ENCODE data around the gene FOXK1.

FOXK1 gene

DNA sequence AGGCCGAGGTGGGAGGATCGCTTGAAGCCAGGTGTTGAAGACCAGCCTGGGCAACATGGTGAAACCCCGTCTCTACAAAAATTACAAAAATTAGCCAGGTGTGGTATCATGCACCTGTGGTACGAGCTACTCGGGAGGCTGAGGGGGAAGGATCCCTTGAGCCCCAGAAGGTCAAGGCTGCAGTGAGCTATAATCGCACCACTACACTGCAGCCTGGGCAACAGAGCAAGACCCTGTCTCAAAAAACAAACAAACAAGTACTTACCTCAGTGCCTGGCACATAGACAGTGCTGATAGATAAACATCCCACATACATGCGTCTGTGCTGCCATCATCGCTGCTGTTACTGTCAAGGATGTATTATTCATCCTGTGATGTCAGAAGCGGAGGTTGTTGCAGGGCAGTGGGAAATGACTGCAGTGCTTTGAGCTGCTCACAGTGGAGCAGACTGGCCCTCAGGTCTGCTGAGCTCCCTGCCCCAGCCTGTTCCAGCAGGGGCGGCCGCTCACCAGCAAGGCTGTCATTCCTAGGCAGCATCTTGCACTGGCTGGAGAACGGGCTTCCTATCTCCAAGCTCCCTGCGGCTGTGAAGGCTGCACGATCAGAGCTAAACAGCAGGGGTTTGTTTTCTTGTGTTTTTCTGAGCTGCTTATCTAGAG is 18.6 kb downstream of the FOXK1 start:
- H3K4me1 Mint-ChIP-seq = peaks cover 31% of the 10 kb centered on the region
- no peak overlapping the region for H3K4me3 Mint-ChIP-seq
- H3K27me3 Mint-ChIP-seq = no peaks in the 10 kb centered on the region
- no peaks in the 10 kb centered on the region for H3K9me3 Mint-ChIP-seq
- H3K36me3 Mint-ChIP-seq (ENCODE audit: low read depth) = peaks cover 2% of the 10 kb centered on the region
- DNase-seq (no peak), ATAC-seq (peak; percentile 59)
- no peak overlapping the region for H3K27ac Mint-ChIP-seq

DNA sequence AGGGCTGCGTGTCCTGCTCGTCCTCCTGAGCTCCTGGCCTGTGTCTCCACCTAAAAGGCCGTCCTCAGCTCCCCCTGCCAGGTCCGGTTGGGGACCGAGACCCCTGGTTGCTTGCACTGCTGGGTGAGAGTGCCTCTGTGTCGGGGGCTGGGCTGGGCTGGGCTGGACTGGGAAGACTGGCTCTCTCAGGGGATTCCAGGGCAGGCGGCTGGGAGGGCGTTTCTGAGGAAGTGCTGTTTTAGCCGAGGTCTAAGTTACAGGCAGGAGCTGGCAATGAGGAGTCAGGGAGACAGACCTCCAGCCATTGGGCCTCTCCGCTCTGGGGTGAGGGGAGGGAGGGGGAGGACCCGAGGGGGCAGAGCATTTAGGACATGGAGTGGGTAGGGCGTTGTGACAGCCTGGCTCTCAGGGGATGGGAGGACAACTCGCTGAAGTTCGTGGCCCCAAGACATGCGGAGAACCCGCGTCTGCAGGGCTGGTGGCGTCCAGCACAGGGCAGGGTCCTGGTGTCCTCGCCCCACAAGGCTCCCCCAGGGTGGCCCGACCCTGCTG is 20.9 kb downstream of the FOXK1 start:
- peaks cover 2% of the 10 kb centered on the region for H3K36me3 Mint-ChIP-seq (ENCODE audit: low read depth)

DNA sequence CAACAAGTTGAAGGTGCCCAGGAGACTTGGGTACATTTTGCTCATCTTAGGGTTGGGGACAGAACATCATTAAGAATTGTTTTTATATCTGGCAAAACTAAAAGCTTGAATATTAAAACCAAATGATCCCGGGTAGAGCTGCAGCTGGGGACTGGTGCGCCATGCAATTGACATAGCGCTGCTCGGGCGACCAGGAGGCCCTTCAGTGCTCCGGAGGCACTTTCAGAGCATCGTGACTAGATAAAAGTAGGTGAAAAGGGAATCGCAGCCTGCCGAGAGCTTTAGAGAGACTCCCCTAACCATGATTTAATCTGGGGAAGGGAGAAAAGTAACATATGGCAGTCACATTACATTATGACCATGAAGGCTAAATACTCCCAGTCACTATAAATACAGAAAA is 21.4 kb downstream of the FOXK1 start:
- H3K27ac Mint-ChIP-seq = no peak overlapping the region
- no peak for DNase-seq
- peaks cover 34% of the 10 kb centered on the region for H3K4me1 Mint-ChIP-seq
- no peaks in the 10 kb centered on the region for H3K9me3 Mint-ChIP-seq
- ATAC-seq = no peak
- no peak overlapping the region for H3K4me3 Mint-ChIP-seq
- H3K27me3 Mint-ChIP-seq = no peaks in the 10 kb centered on the region
- H3K36me3 Mint-ChIP-seq (ENCODE audit: low read depth) = peaks cover 2% of the 10 kb centered on the region

More for the DNA sequence above, 20.9 kb downstream of the FOXK1 start:
- Mint-ChIP-seq H3K27ac (no peak overlapping the region), H3K4me3 (no peak overlapping the region), H3K9me3 (no peaks in the 10 kb centered on the region), H3K27me3 (no peaks in the 10 kb centered on the region), H3K4me1 (peaks cover 30% of the 10 kb centered on the region)
- ATAC-seq = no peak
- no peak for DNase-seq

DNA sequence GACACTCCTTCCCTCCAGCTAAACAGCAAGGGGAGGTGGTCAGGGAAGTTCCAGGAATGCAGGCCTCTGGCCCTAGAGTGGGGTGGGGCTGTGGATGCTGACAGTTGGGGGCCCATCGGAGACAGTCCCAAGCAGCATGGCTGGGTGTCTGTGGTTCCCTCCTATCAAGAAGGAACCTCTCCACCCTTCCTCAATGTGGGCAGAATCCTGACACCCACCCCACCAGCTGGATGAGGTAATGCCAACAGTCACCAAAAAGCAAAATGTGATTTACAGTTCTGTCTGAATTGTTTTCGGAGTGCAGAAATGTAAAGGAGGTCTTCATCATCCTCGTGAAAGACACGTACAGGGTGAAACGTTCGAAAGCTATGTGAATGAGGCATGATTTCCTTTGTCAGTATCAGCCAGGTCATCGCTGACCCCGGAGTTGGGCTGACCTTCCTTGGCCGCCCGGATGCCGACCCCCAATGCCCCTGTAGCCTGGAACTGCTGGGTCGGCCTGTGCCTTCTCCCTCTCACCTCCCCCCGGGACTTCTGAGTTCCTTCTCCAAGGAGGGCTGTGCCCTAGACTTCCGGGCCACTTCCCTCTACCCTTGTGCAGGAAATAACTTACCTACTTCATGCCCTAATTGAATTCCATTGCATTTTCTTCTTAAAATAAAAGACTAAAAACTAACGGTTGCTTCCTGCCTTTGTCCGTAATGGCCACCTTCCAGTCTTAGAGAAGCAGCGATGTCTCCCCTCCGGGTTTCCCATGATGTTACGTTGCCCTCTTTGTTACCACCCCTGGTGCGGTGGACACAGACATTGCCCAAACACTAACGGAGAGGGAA is 24.5 kb downstream of the FOXK1 start:
- DNase-seq = no peak
- Mint-ChIP-seq H3K36me3 (ENCODE audit: low read depth) (peaks cover 4% of the 10 kb centered on the region), H3K27ac (no peak overlapping the region), H3K9me3 (no peaks in the 10 kb centered on the region), H3K27me3 (no peaks in the 10 kb centered on the region), H3K4me1 (peaks cover 28% of the 10 kb centered on the region), H3K4me3 (no peak overlapping the region)
- no peak for ATAC-seq

DNA sequence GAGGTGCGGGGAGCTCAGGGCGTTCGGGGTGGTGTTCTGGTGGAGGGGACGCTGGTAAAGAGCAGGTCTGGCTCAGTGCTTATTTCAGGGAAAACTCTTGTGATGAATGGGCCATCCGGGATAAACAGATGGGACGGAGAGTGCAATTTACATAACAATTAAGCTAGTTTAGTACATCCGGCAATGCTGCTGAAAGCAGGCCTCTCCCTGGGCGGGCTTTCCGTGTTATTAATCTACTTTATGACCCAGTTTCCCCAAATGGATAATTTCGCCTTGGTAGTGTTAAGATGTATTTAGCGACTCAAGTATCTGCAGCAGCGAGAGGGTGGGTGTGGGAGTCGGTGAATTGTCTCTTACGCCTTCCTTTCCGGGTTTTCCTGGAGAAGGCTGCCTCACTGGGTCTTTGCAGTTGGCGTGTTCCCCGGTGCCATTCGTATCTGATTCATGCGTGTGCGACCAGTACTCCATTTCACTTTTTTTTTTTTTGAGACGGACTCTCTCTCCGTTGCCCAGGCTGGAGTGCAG is 25.2 kb downstream of the FOXK1 start:
- DNase-seq = no peak
- Mint-ChIP-seq H3K4me3 (no peak overlapping the region), H3K27ac (no peak overlapping the region)

DNA sequence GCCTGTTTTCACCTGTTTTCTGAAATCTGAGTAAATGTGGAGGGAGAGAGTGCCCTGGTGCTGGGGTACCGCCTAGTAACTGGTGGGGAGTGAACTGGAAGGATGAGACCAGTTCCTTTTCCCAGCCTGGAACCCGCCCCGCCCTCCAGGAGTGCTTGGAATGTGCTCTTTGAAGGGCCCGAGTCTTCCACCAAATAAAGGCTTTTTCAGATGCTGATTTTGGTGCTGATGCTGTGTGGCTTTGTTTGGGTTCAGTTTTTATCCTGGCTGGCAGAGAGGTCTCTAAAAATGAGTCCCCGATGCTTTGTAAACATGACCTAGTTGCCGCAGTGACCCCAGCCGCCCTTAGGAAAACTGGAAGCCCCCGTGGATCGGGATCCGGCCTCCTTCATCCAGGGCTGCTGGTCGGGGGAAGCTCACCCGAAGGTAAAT is 25.9 kb downstream of the FOXK1 start:
- H3K27ac Mint-ChIP-seq = no peak overlapping the region
- H3K4me3 Mint-ChIP-seq = no peak overlapping the region
- H3K4me1 Mint-ChIP-seq = peaks cover 34% of the 10 kb centered on the region
- H3K9me3 Mint-ChIP-seq = no peaks in the 10 kb centered on the region
- DNase-seq = no peak
- H3K36me3 Mint-ChIP-seq (ENCODE audit: low read depth) = peaks cover 7% of the 10 kb centered on the region
- no peak for ATAC-seq
- no peaks in the 10 kb centered on the region for H3K27me3 Mint-ChIP-seq

More for the DNA sequence above, 25.2 kb downstream of the FOXK1 start:
- Mint-ChIP-seq H3K27me3 (no peaks in the 10 kb centered on the region), H3K36me3 (ENCODE audit: low read depth) (peaks cover 4% of the 10 kb centered on the region), H3K9me3 (no peaks in the 10 kb centered on the region), H3K4me1 (peaks cover 31% of the 10 kb centered on the region)
- ATAC-seq = no peak

DNA sequence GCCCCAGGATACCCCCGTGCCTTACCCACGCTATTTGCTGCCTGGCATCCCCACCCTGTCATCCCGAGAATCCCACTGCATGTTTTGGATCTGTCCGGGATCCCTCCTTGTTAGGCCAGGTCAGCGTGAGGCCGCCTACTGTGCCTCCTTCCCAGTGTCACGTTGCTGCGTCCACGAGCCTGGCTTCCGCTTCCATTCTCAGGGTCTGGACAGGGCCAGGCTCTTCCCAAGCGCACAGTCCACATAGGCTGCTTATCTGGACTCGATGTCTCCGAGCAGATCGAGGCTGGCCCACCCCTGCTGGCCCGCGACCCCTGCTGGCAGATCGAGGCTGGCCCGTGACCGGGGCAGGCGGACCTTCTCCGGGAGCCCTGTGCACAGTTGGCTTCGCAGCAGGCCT is 27.1 kb downstream of the FOXK1 start:
- Mint-ChIP-seq H3K36me3 (ENCODE audit: low read depth) (peaks cover 7% of the 10 kb centered on the region), H3K9me3 (no peaks in the 10 kb centered on the region), H3K4me1 (peaks cover 45% of the 10 kb centered on the region), H3K27me3 (no peaks in the 10 kb centered on the region), H3K4me3 (no peak overlapping the region), H3K27ac (no peak overlapping the region)
- DNase-seq (no peak), ATAC-seq (no peak)

DNA sequence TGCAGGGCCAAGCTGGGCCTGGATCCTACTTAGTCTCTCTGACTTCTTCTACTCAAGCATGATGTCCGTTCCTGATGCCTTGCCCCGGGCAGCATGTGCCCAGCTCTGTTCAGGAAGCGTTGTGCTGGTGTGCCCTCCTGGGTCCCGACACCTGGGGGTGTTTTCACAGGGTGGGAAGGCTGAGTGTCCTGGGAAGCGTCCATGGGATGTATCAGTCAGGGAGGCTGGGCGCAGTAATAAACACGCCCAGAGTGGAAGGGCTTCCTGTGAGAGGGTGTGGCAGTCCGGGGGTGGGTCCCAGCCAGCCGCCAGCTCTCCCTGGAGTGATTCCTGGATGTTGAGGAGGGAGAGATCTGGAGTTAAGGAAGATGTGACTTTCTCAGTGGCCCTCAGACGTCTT is 29.0 kb downstream of the FOXK1 start:
- Mint-ChIP-seq H3K4me1 (peaks cover 55% of the 10 kb centered on the region), H3K36me3 (ENCODE audit: low read depth) (peaks cover 11% of the 10 kb centered on the region), H3K4me3 (no peak overlapping the region), H3K9me3 (no peaks in the 10 kb centered on the region), H3K27me3 (no peaks in the 10 kb centered on the region), H3K27ac (no peak overlapping the region)
- DNase-seq = no peak
- no peak for ATAC-seq

DNA sequence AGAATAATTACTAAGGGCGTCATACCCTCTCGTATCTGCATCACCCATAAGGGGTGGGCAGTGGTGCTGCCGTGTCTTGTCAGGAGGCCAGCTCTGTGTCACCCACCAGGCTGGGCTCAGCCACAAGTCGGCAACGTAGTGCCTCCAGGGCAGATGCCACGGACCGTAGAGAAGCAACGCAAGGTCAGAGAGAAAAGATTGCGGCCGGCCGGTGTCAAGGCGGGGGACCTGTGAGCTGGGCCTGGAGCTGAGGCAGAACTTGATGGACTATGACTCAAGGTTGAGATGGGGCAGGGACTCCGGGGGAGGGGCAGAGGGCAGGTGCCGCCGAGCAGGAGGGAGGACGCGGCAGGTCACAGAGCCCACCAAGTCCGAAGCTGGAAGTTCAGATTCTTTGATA is 29.5 kb downstream of the FOXK1 start:
- H3K4me1 Mint-ChIP-seq = peaks cover 55% of the 10 kb centered on the region
- no peak for DNase-seq
- no peak for ATAC-seq
- no peak overlapping the region for H3K4me3 Mint-ChIP-seq
- no peaks in the 10 kb centered on the region for H3K9me3 Mint-ChIP-seq
- peaks cover 13% of the 10 kb centered on the region for H3K36me3 Mint-ChIP-seq (ENCODE audit: low read depth)
- no peaks in the 10 kb centered on the region for H3K27me3 Mint-ChIP-seq
- H3K27ac Mint-ChIP-seq = no peak overlapping the region

DNA sequence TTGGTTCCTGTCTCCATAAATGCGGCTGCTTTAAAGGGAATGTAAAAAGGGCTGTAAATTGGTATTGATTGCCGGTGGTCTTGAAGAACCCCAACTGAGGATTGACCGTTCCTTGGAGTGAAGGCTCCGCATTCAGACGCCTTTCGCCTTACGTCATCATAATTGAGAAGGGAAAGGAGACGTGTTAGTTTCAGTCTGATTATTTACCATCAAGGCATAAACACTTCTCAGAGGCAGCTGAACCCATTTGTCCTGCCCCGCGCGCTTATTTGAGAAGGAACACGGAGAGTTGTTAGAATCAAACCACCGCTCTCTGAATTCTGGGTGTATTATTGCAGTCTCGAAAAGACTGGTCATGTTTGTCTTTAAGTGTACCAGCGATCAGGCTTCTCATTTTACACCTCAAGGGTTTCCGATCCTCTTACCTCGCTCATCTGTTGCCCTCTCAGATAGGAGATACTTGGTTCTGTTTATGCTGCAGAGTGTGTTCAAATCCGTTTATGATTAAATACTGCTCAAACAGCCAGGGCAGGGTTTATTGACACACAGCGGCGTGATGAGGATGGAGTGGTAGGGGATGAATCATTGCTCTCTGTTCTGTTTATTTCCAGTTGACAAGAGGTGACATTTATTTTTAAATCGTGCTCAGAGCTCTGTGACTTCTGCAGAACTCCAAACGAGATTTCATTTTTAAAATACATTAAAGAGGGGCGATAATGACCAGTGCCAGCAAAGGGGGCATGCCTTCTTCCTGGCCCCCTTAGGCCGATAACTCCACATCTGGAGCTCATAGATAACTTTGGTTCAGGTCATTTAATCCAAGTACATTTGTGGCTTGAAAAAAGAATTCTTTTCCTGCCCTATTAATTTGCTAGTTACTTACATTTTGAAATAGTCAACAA is 30.4 kb downstream of the FOXK1 start:
- Mint-ChIP-seq H3K4me1 (peaks cover 51% of the 10 kb centered on the region), H3K27me3 (no peaks in the 10 kb centered on the region), H3K9me3 (no peaks in the 10 kb centered on the region), H3K36me3 (ENCODE audit: low read depth) (peaks cover 13% of the 10 kb centered on the region), H3K27ac (peak overlapping the region; percentile 59), H3K4me3 (peak overlapping the region; percentile 14)
- ATAC-seq = peak; percentile 72
- no peak for DNase-seq

DNA sequence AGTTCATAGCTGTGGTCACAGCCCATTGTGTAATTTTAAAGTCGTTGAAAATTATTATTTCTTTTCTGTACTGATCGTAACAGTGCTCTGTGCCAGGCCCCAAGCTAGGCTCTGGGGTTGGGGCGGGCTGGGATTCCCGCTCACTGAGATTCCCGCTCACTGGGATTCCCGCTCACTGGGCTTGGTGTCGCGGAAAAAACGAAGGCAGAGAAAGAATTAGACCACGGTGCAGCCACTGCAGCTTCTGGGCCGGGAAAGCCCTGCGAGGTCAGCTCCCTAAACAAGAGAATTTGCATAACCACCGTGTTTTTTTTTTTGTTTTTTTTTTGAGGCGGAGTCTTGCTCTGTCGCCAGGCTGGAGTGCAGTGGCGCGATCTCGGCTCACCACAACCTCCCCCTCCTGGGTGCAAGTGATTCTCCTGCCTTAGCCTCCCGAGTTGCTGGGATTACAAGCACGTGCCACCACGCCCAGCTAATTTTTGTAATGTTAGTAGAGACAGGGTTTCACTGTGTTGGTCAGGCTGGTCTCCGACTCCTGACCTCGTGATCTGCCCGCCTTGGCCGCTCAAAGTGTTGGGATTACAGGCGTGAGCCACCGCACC is 31.2 kb downstream of the FOXK1 start:
- H3K27ac Mint-ChIP-seq = no peak overlapping the region
- no peak overlapping the region for H3K4me3 Mint-ChIP-seq

DNA sequence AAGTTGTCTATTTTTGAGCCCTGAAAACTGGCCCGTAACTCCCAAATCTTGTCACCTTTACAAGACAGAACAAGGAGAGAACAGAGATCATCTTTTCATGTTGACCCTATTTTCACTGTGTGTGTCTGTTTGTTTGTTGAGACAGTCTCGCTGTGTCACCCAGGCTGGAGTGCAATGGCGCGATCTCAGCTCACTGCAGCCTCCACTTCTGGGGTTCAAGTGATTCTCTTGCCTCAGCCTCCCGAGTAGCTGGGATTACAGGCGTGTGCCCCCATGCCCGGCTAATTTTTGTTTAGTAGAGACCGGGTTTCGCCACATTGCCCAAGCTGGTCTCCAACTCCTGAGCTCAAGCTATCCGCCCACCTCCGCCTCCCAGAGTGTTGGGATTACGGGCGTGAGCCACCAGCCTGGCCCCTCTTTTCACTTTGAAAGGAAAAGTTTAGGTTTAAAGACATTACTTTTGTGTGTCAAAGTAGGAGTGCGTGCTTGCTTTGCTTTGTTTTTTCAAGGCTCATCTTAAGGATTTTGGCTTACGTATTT is 32.1 kb downstream of the FOXK1 start:
- H3K9me3 Mint-ChIP-seq = no peaks in the 10 kb centered on the region
- no peak overlapping the region for H3K27ac Mint-ChIP-seq
- peaks cover 47% of the 10 kb centered on the region for H3K4me1 Mint-ChIP-seq
- ATAC-seq (no peak), DNase-seq (no peak)
- no peaks in the 10 kb centered on the region for H3K27me3 Mint-ChIP-seq
- H3K4me3 Mint-ChIP-seq = no peak overlapping the region
- peaks cover 13% of the 10 kb centered on the region for H3K36me3 Mint-ChIP-seq (ENCODE audit: low read depth)

More for the DNA sequence above, 31.2 kb downstream of the FOXK1 start:
- H3K36me3 Mint-ChIP-seq (ENCODE audit: low read depth) = peaks cover 13% of the 10 kb centered on the region
- ATAC-seq (no peak), DNase-seq (no peak)
- no peaks in the 10 kb centered on the region for H3K9me3 Mint-ChIP-seq
- H3K4me1 Mint-ChIP-seq = peaks cover 49% of the 10 kb centered on the region
- H3K27me3 Mint-ChIP-seq = no peaks in the 10 kb centered on the region

DNA sequence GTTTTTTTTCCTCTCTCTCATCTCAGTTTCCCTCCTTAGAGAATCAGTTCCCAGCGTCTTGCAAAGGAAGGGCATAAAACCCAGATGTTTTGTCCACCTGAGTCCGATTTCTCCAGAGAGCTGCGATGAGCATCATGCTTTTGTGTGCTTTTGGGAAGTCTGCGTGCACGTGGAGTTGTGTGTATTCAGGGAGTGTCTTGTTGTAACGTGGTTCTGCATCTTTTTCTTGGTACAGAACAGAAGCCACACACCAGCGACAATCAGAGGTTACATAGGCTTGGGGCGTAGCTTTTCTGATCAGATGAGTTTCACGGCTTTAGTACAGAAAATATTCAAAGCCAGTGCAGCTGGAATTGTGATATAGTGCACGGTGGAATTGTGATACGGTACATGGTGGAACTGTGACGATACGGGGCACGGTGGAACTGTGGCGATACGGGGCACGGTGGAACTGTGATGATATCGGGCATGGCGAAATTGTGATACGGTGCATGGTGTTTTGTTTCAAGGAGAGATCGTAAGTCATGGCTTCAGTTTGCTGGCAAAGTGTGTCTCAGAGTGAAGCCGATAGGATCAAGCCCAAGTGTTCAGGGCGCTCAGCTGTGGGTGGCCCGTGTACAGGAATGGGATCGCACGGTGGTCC is 32.8 kb downstream of the FOXK1 start:
- Mint-ChIP-seq H3K36me3 (ENCODE audit: low read depth) (peaks cover 16% of the 10 kb centered on the region), H3K4me1 (peaks cover 51% of the 10 kb centered on the region), H3K4me3 (no peak overlapping the region), H3K27ac (peak overlapping the region; percentile 57), H3K9me3 (no peaks in the 10 kb centered on the region), H3K27me3 (no peaks in the 10 kb centered on the region)
- ATAC-seq = no peak
- DNase-seq = no peak

All from activated naive CD8-positive, alpha-beta T cell treated with anti-CD3 and anti-CD28 coated beads, Interleukin-2, amount 50 U/mL, for 24 hours (primary cell).